ENCODE data around the gene STK32B. TPM values are rescaled to one million over a fixed set of nuclear protein-coding genes. Genes with fewer than 3 reads are reported as not detected.

The STK32B gene
- total and polyA plus RNA-seq, 2 experiments from 2014 or later, result 0.71 to 2.3 TPM

DNA sequence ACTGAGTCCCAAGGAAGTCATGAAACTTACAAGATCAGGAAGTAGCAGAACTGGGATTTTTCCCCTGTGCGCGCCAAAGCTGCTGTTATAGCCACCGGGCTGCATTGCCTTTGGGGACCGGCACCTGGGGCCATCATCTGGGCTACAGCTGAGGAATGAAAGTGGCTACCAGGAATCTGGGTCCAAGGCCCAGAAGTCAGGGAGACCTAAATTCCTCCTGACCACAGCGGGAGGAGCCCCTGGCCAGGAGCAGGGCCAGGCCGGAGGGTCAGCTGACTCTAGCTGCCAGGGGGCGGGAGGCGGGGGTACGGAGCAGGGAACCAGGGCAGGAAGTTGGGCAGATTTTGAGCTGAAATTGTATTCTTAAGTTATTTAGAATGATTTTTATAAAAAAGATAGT, 414.7 kb downstream of the STK32B start:
- no peaks in the 10 kb centered on the region for H3K4me1 ChIP-seq (ENCODE audit: insufficient read depth)
- H3K27me3 Mint-ChIP-seq (ENCODE audit: insufficient read depth, low read depth, poor library complexity), result peaks cover 7% of the 10 kb centered on the region
- H3K4me2 ChIP-seq, result no peak overlapping the region
- H3K36me3 Mint-ChIP-seq (ENCODE audit: low read depth), result no peaks in the 10 kb centered on the region
- no peaks in the 10 kb centered on the region for H3K27me3 ChIP-seq (ENCODE audit: insufficient read depth)
- H2AFZ ChIP-seq, result no peak overlapping the region
- H3K4me1 Mint-ChIP-seq, result peaks cover 8% of the 10 kb centered on the region; the same call in 2 of the 3 replicates
- TF ChIP-seq, protein P1, sequence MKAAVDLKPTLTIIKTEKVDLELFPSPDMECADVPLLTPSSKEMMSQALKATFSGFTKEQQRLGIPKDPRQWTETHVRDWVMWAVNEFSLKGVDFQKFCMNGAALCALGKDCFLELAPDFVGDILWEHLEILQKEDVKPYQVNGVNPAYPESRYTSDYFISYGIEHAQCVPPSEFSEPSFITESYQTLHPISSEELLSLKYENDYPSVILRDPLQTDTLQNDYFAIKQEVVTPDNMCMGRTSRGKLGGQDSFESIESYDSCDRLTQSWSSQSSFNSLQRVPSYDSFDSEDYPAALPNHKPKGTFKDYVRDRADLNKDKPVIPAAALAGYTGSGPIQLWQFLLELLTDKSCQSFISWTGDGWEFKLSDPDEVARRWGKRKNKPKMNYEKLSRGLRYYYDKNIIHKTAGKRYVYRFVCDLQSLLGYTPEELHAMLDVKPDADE (IDR thresholded peaks at IDR 0.05), result no peak
- TF ChIP-seq JUNB (IDR thresholded peaks at IDR 0.05; ENCODE audit: unreplicated experiment) (no peak), STAT1 (IDR thresholded peaks at IDR 0.05; ENCODE audit: unreplicated experiment) (no peak), EZH2 (IDR thresholded peaks at IDR 0.05; ENCODE audit: low read depth, unreplicated experiment) (no peak), CREB1 (CRISPR knock-in tag; IDR thresholded peaks at IDR 0.05; ENCODE audit: low read depth) (no peak), NANOG (IDR thresholded peaks at IDR 0.05; ENCODE audit: borderline replicate concordance) (no peak), EZH2phosphoT487 (IDR thresholded peaks at IDR 0.05; ENCODE audit: unreplicated experiment) (no peak), ZNF114 (CRISPR knock-in tag; IDR thresholded peaks at IDR 0.05) (no peak), POLR2AphosphoS5 (IDR thresholded peaks at IDR 0.05; ENCODE audit: low read depth) (no peak), ZNF331 (CRISPR knock-in tag; IDR thresholded peaks at IDR 0.05; ENCODE audit: low read depth) (no peak)
- TF ChIP-seq, protein P2, sequence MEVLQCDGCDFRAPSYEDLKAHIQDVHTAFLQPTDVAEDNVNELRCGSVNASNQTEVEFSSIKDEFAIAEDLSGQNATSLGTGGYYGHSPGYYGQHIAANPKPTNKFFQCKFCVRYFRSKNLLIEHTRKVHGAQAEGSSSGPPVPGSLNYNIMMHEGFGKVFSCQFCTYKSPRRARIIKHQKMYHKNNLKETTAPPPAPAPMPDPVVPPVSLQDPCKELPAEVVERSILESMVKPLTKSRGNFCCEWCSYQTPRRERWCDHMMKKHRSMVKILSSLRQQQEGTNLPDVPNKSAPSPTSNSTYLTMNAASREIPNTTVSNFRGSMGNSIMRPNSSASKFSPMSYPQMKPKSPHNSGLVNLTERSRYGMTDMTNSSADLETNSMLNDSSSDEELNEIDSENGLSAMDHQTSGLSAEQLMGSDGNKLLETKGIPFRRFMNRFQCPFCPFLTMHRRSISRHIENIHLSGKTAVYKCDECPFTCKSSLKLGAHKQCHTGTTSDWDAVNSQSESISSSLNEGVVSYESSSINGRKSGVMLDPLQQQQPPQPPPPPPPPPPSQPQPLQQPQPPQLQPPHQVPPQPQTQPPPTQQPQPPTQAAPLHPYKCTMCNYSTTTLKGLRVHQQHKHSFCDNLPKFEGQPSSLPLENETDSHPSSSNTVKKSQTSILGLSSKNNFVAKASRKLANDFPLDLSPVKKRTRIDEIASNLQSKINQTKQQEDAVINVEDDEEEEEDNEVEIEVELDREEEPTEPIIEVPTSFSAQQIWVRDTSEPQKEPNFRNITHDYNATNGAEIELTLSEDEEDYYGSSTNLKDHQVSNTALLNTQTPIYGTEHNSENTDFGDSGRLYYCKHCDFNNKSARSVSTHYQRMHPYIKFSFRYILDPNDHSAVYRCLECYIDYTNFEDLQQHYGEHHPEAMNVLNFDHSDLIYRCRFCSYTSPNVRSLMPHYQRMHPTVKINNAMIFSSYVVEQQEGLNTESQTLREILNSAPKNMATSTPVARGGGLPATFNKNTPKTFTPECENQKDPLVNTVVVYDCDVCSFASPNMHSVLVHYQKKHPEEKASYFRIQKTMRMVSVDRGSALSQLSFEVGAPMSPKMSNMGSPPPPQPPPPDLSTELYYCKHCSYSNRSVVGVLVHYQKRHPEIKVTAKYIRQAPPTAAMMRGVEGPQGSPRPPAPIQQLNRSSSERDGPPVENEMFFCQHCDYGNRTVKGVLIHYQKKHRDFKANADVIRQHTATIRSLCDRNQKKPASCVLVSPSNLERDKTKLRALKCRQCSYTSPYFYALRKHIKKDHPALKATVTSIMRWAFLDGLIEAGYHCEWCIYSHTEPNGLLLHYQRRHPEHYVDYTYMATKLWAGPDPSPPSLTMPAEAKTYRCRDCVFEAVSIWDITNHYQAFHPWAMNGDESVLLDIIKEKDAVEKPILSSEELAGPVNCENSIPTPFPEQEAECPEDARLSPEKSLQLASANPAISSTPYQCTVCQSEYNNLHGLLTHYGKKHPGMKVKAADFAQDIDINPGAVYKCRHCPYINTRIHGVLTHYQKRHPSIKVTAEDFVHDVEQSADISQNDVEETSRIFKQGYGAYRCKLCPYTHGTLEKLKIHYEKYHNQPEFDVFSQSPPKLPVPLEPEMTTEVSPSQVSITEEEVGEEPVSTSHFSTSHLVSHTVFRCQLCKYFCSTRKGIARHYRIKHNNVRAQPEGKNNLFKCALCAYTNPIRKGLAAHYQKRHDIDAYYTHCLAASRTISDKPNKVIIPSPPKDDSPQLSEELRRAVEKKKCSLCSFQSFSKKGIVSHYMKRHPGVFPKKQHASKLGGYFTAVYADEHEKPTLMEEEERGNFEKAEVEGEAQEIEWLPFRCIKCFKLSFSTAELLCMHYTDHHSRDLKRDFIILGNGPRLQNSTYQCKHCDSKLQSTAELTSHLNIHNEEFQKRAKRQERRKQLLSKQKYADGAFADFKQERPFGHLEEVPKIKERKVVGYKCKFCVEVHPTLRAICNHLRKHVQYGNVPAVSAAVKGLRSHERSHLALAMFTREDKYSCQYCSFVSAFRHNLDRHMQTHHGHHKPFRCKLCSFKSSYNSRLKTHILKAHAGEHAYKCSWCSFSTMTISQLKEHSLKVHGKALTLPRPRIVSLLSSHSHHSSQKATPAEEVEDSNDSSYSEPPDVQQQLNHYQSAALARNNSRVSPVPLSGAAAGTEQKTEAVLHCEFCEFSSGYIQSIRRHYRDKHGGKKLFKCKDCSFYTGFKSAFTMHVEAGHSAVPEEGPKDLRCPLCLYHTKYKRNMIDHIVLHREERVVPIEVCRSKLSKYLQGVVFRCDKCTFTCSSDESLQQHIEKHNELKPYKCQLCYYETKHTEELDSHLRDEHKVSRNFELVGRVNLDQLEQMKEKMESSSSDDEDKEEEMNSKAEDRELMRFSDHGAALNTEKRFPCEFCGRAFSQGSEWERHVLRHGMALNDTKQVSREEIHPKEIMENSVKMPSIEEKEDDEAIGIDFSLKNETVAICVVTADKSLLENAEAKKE (CRISPR knock-in tag; IDR thresholded peaks at IDR 0.05), result no peak
- TF ChIP-seq, protein P3, sequence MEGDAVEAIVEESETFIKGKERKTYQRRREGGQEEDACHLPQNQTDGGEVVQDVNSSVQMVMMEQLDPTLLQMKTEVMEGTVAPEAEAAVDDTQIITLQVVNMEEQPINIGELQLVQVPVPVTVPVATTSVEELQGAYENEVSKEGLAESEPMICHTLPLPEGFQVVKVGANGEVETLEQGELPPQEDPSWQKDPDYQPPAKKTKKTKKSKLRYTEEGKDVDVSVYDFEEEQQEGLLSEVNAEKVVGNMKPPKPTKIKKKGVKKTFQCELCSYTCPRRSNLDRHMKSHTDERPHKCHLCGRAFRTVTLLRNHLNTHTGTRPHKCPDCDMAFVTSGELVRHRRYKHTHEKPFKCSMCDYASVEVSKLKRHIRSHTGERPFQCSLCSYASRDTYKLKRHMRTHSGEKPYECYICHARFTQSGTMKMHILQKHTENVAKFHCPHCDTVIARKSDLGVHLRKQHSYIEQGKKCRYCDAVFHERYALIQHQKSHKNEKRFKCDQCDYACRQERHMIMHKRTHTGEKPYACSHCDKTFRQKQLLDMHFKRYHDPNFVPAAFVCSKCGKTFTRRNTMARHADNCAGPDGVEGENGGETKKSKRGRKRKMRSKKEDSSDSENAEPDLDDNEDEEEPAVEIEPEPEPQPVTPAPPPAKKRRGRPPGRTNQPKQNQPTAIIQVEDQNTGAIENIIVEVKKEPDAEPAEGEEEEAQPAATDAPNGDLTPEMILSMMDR (conservative IDR thresholded peaks at IDR 0.05; ENCODE audit: low read depth in 2 of 2), result no peak
- TF ChIP-seq, protein P4, sequence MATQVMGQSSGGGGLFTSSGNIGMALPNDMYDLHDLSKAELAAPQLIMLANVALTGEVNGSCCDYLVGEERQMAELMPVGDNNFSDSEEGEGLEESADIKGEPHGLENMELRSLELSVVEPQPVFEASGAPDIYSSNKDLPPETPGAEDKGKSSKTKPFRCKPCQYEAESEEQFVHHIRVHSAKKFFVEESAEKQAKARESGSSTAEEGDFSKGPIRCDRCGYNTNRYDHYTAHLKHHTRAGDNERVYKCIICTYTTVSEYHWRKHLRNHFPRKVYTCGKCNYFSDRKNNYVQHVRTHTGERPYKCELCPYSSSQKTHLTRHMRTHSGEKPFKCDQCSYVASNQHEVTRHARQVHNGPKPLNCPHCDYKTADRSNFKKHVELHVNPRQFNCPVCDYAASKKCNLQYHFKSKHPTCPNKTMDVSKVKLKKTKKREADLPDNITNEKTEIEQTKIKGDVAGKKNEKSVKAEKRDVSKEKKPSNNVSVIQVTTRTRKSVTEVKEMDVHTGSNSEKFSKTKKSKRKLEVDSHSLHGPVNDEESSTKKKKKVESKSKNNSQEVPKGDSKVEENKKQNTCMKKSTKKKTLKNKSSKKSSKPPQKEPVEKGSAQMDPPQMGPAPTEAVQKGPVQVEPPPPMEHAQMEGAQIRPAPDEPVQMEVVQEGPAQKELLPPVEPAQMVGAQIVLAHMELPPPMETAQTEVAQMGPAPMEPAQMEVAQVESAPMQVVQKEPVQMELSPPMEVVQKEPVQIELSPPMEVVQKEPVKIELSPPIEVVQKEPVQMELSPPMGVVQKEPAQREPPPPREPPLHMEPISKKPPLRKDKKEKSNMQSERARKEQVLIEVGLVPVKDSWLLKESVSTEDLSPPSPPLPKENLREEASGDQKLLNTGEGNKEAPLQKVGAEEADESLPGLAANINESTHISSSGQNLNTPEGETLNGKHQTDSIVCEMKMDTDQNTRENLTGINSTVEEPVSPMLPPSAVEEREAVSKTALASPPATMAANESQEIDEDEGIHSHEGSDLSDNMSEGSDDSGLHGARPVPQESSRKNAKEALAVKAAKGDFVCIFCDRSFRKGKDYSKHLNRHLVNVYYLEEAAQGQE (IDR thresholded peaks at IDR 0.05; ENCODE audit: unreplicated experiment), result no peak
- DNase-seq (ENCODE audit: low spot score) (no peak), ATAC-seq (no peak)
- H3K4me3 ChIP-seq, result no peak overlapping the region
- H3K27ac ChIP-seq (ENCODE audit: low read depth), result no peak overlapping the region
- H3F3A ChIP-seq (replicated peaks; ENCODE audit: low read depth), result no peaks in the 10 kb centered on the region
- H3K4me3 Mint-ChIP-seq, result no peak overlapping the region
- no peaks in the 10 kb centered on the region for H3K9me3 Mint-ChIP-seq
- H4K20me1 ChIP-seq (replicated peaks; ENCODE audit: insufficient read depth), result no peaks in the 10 kb centered on the region
- H3K36me3 ChIP-seq (ENCODE audit: insufficient read depth), result no peaks in the 10 kb centered on the region
- no peaks in the 10 kb centered on the region for H3K79me2 ChIP-seq (replicated peaks; ENCODE audit: insufficient read depth)
- H3K27ac Mint-ChIP-seq, result no peak overlapping the region
- H3K9me2 ChIP-seq (ENCODE audit: insufficient read depth), result no peaks in the 10 kb centered on the region
